K562 (cell line): ENCODE data around the gene ITPK1.

Experiments used
- CEBPG ChIP-seq, 3 experiments: fragments of 200-800 bp in 1 of 3; sonication (Bioruptor generic) in 1 of 3; sonication (generic) in 1 of 3; formaldehyde crosslinking in 1 of 3; IDR thresholded peaks in 2 of 3; conservative IDR thresholded peaks in 1 of 3; 2 replicates each; pipeline versions ENCODE4 v1.6.1 to v1.8.0; 2016 to 2022; ENCODE audit warnings: missing compliant biosample characterization in 2 of 3, missing genetic modification characterization in 2 of 3, mild to moderate bottlenecking in 1 of 3, missing genetic modification reagents in 1 of 3
- GTF2F1 ChIP-seq: IDR thresholded peaks from 2 replicates; pipeline ENCODE4 v1.6.1; 2011; ENCODE audit warnings: low read depth, low read length, improper control_type of control experiment
- LEF1 ChIP-seq: fragments of 450-650 bp; IDR thresholded peaks from 2 replicates; pipeline ENCODE4 v1.6.1; 2016; ENCODE audit warnings: mild to moderate bottlenecking
- NR1H2 ChIP-seq: sonication (generic); formaldehyde crosslinking; IDR thresholded peaks from 2 replicates; pipeline ENCODE4 v1.4.0; 2020; ENCODE audit warnings: mild to moderate bottlenecking, missing genetic modification reagents
- ZNF121 ChIP-seq: sonication (generic); formaldehyde crosslinking; conservative IDR thresholded peaks from 2 replicates; pipeline ENCODE4 v1.8.0; 2022; ENCODE audit warnings: missing genetic modification reagents
- ZNF3 ChIP-seq: fragments of 250-450 bp; sonication (Bioruptor Pico); IDR thresholded peaks from 2 replicates; pipeline ENCODE4 v1.5.0; 2021; ENCODE audit warnings: mild to moderate bottlenecking, moderate library complexity

GRCh38 chr14:93018366-93018765, 97.4 kb downstream of the ITPK1 start:
- no peak for TF ChIP-seq ZNF121 (CRISPR knock-in tag)
- no peak for TF ChIP-seq NR1H2 (CRISPR knock-in tag)
- TF ChIP-seq CEBPG (CRISPR knock-in tag; IDR thresholded peaks at IDR 0.05), result no peak
- TF ChIP-seq CEBPG (tag; conservative IDR thresholded peaks at IDR 0.05 in 1 of 2, IDR thresholded peaks at IDR 0.05 in 1 of 2), result no peak
- no peak for TF ChIP-seq ZNF3 (CRISPR knock-in tag)
- no peak for TF ChIP-seq GTF2F1
- no peak for TF ChIP-seq LEF1
